Ovary (tissue), 3 donors: ENCODE data around the gene COP1.

ENCODE experiments used
- CTCF ChIP-seq, 3 donors: fragments of 450-650 bp in 2 of 3; fragments of 200-600 bp in 1 of 3; IDR thresholded peaks; one replicate each; pipeline versions ENCODE4 v1.5.1 to v1.8.0; 2016 to 2022; ENCODE audit warnings: antibody characterized with exemption in 3 of 3, mild to moderate bottlenecking in 1 of 3
- EP300 ChIP-seq: sonication (generic); formaldehyde crosslinking; IDR thresholded peaks from one replicate; pipeline ENCODE4 v1.6.1; 2017; ENCODE audit warnings: antibody characterized with exemption
- POLR2A ChIP-seq: fragments of 450-650 bp; IDR thresholded peaks from one replicate; pipeline ENCODE4 v1.6.1; 2017; ENCODE audit warnings: antibody characterized with exemption, mild to moderate bottlenecking, moderate library complexity
- donor health status: DM: no; HTN: no; CAD: no.

- TF ChIP-seq CTCF (IDR thresholded peaks at IDR 0.05) = no peak
- no peak for TF ChIP-seq POLR2A
- no peak for TF ChIP-seq EP300
Observed at GRCh38 chr1:176205332-176205914, 1.7 kb downstream of the COP1 start.
